Osteocyte (in vitro differentiated cells): ENCODE results near the gene DNAH1. TPM values are rescaled to one million over a fixed set of nuclear protein-coding genes. Genes with fewer than 3 reads are reported as not detected.
A peak's percentile ranks its signal among the peaks of the same experiment; 100 is the strongest.

ENCODE experiments used
- DNase-seq: peaks from one replicate; pipeline ENCODE4 v3.0.0; 2021; ENCODE audit warnings: mixed read lengths; ENCODE audit not compliant: unreplicated experiment; ENCODE audit errors: extremely low spot score
- H3K27ac Mint-ChIP-seq: one replicate; pipeline ENCODE4 v1.8.0; 2021; ENCODE audit warnings: mild to moderate bottlenecking, mixed read lengths; ENCODE audit not compliant: unreplicated experiment
- H3K27me3 Mint-ChIP-seq: one replicate; pipeline ENCODE4 v1.8.0; 2021; ENCODE audit warnings: mixed read lengths; ENCODE audit not compliant: unreplicated experiment
- H3K36me3 Mint-ChIP-seq: one replicate; pipeline ENCODE4 v1.8.0; 2021; ENCODE audit warnings: mixed read lengths; ENCODE audit not compliant: unreplicated experiment
- H3K4me1 Mint-ChIP-seq: one replicate; pipeline ENCODE4 v1.8.0; 2021; ENCODE audit warnings: mixed read lengths; ENCODE audit not compliant: unreplicated experiment
- H3K4me3 Mint-ChIP-seq: one replicate; pipeline ENCODE4 v1.8.0; 2021; ENCODE audit warnings: mild to moderate bottlenecking, moderate library complexity, mixed read lengths; ENCODE audit not compliant: unreplicated experiment
- H3K9me3 Mint-ChIP-seq: one replicate; pipeline ENCODE4 v1.8.0; 2021; ENCODE audit warnings: mixed read lengths; ENCODE audit not compliant: unreplicated experiment
- total RNA-seq: library from RNA; stranded (reverse); gene quantifications from 2 replicates; pipeline ENCODE4 v1.2.1, GENCODE V29; 2021
- TF ChIP-seq, protein P1 (sequence below): fragments of 200-600 bp; sonication (generic); IDR thresholded peaks from 2 replicates; pipeline ENCODE4 v1.5.0; 2021; ENCODE audit warnings: antibody characterized with exemption, mild to moderate bottlenecking, moderate library complexity

The DNAH1 gene
- total RNA-seq, 1 donor from 2014 or later, result 9.7 TPM

DNA sequence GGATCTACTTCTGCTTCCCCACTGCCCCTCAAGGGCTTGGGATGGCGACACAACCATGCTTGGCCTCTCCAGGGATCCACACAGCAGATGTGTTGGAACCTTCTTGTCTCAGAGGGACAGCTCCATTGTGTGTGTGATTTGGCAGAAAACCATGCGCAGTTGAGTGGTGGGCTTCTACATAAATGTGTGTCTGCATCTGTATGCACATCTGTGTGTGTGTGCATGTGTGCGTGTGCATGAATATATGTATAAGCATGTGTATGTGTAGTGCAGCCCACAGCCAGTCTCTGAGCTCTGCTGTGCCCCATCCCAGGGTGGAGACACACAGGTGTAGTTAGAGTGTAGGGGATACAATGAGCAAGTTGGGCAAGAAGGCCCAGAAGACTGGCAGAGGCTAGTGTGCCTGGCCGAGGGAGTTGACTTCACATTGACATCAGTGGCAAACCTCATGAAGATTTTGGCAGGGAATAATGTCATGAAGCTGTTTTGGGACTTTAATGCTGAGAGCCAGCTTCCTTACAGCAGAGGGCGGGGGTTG lies 20.4 kb upstream of the DNAH1 start:
- H3K4me3 Mint-ChIP-seq, result no peak overlapping the region
- peaks cover 5% of the 10 kb centered on the region for H3K36me3 Mint-ChIP-seq
- TF ChIP-seq, protein P1, sequence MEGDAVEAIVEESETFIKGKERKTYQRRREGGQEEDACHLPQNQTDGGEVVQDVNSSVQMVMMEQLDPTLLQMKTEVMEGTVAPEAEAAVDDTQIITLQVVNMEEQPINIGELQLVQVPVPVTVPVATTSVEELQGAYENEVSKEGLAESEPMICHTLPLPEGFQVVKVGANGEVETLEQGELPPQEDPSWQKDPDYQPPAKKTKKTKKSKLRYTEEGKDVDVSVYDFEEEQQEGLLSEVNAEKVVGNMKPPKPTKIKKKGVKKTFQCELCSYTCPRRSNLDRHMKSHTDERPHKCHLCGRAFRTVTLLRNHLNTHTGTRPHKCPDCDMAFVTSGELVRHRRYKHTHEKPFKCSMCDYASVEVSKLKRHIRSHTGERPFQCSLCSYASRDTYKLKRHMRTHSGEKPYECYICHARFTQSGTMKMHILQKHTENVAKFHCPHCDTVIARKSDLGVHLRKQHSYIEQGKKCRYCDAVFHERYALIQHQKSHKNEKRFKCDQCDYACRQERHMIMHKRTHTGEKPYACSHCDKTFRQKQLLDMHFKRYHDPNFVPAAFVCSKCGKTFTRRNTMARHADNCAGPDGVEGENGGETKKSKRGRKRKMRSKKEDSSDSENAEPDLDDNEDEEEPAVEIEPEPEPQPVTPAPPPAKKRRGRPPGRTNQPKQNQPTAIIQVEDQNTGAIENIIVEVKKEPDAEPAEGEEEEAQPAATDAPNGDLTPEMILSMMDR, result no peak
- no peaks in the 10 kb centered on the region for H3K27me3 Mint-ChIP-seq
- no peaks in the 10 kb centered on the region for H3K9me3 Mint-ChIP-seq
- H3K27ac Mint-ChIP-seq, result no peak overlapping the region
- H3K4me1 Mint-ChIP-seq, result peaks cover 18% of the 10 kb centered on the region
- DNase-seq, result no peak

DNA sequence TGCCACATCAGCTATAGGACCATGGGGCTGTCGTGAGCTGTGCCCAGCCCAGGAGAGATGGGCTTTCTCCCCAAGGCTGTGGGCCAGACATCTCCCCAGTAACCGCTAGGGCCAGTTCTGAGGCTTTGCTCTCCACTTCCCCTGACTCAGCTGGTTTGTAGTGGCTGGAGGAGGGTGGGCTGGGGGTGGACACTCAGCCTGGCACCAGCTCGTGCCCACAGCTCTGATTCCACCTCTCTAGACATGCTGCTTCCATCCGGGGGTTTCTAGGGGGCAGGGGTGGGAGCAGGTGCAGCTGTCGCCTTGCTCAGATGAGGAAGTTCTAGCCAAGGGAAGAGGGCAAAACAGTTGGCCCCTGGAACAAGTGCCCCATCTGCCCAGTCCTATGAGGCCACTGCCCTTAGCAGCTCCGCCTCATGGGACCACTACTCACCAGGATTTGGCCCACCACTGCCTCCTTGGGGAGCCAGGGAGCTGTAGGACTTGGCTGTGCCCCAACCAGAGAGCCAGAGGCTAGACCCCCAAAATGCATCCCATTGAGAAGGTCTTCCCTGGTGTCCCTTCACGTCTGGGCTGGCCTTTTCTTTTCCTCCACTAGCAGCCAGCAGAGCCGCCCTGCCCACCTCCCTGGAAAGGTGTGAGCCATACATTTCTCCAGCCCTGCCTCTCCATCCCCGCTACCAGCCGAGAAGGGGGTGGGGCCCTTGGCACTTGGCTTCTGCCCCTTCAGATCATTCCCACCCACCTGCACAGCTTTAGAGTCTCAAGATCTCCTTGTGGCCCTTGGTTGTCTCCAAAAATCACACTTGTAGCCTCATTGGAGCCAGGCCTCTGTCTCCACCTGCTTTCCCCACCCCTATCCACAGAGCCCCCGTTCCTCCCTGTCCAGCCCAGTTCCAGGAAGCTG lies 18.6 kb upstream of the DNAH1 start:
- no peak overlapping the region for H3K27ac Mint-ChIP-seq
- no peak overlapping the region for H3K4me3 Mint-ChIP-seq
- peaks cover 20% of the 10 kb centered on the region for H3K4me1 Mint-ChIP-seq
- TF ChIP-seq, protein P1, result no peak
- peaks cover 3% of the 10 kb centered on the region for H3K36me3 Mint-ChIP-seq
- no peak for DNase-seq
- H3K9me3 Mint-ChIP-seq, result no peaks in the 10 kb centered on the region
- H3K27me3 Mint-ChIP-seq, result no peaks in the 10 kb centered on the region

DNA sequence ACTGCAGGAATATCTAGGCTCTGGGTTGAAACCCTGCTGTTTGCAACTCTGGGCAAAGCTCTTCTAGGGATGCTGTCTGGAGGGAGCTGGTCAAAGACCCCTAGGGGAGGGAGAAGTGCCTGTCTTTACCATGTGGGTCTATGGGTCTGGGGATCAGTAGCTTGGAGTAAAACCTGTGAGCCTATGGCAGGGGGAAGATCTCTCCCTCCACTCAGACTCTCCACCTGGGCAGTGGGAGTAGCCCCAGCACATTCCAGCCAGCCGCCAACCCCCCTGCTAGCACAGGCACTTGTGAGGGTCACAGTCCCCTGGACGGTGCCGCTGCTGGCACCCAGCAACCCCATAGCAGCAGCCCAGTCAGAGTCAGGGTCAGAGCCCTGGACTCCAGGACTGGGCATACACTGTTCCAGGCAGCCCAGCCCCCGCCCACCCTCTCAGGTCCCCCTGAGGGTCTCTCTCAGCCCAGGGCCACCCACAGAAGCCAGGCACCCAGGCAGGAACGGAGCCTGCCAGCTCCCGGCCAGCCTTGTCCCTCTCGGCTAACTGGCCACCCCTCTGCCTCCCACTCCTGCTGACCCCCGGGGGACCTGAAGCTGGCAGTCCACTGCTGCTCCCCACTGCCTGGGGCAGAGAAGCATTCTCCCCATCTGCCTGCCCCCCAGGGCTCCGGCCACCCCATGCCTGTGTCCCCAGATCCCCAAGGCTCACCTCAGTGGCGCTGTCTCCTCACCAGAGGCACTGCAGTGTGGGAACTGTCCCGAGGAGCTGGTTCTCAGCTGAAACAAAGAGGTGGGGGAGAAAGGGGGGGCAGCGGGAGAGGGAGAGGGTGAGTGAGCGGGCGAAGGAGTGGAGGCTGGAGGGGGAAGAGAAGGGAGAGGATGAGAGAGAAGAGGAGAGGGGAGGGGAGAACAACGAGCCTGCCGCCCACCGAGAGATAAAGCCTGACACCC lies 17.7 kb upstream of the DNAH1 start:
- Mint-ChIP-seq H3K27me3 (no peaks in the 10 kb centered on the region), H3K4me3 (no peak overlapping the region), H3K27ac (no peak overlapping the region), H3K9me3 (no peaks in the 10 kb centered on the region), H3K36me3 (peaks cover 3% of the 10 kb centered on the region), H3K4me1 (peaks cover 20% of the 10 kb centered on the region)
- TF ChIP-seq, protein P1, result no peak
- DNase-seq, result no peak

DNA sequence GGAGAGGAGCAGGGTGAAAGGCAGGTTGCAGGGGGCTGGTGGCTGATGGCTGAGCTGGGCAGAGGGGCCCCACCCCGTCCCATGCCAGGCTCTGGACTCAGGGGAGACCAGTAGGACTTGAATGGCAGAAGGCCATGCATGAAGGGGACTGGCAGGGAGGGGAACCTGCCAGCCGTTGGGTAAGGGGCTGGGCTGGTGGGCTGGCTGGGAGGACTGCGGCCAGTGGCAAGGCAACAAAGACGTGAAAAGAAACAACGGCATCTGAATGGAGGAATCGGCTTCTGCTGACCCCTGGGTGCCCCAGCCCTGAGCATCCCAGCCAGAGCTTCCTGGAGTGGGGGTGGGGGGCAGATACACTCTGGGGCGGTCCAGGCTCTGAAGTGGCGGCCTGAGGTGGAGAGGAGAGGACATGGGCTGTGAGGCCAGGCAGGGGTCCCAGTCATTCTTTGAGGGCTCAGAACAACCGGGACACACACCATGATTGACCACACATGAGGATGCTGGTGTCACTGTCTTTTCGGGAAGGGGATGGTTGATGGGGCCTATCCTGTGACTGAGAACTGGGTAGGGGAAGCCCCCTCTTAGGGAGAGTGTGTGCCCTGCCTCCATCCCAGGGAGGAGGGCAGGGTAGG lies 16.8 kb upstream of the DNAH1 start:
- Mint-ChIP-seq H3K36me3 (peaks cover 3% of the 10 kb centered on the region), H3K27ac (no peak overlapping the region), H3K4me3 (peak overlapping the region; percentile 14), H3K4me1 (peaks cover 20% of the 10 kb centered on the region), H3K27me3 (no peaks in the 10 kb centered on the region), H3K9me3 (no peaks in the 10 kb centered on the region)
- no peak for DNase-seq
- TF ChIP-seq, protein P1, result no peak
